ENCODE measurements around the gene CCDC85B. TPM values are rescaled to one million over a fixed set of nuclear protein-coding genes. Genes with fewer than 3 reads are reported as not detected.
"Not testable (repeated sequence)": the region's sequence is repeated elsewhere in the genome, so short reads cannot be mapped to it uniquely, and the experiment has no call there.

The CCDC85B gene
- total RNA-seq, 6 experiments from 2014 or later = 4.9 to 19.2 (median 6.6) TPM

DNA sequence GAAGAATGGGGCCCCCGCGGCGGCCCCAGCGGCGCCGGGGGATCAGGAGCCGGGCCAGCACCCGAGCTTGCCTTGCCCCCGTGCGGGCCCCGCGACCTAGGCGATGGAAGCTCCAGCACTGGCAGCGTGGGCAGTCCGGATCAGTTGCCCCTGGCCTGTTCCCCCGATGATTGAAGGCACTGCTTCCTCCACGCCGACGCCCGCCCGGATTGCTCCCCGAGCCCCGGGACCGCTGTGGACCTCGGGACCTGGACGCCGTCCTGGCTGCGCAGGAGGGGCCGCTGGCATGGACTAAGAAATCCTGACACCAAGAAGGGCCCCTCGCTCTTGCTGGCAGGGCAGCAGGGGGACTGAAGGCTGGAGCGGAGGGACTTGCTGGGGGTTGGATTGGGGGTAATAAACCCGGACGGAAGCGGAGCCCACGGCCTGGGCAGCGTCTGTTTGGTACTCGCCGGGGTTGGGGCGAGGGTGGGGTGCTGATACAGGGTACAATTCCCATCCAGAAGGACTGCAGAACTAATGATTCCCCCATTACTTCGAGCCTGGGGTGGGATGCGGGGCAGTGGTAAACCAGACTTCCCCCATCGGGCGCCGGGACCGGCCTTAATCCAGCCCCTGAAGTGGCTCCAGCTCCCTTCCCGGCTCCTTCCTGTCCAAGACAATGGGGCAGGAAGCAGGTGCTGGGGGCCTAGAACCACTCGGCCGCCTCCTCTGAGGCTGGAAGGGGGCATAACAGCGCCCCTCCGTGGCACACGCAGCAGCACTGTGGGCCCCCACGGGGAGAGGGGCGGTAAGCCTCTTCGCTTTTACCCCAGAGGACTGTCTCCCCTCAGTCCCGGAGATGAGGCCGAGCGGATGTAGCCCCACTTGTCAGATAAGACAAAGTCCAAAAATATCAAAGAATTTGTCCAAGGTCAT lies 1.0 kb downstream of the CCDC85B start:
- DNase-seq (peak in 1 of 3 donors; percentile 65), ATAC-seq (peak in 1 of 4 donors; percentile 1)
- TF ChIP-seq, protein P1, sequence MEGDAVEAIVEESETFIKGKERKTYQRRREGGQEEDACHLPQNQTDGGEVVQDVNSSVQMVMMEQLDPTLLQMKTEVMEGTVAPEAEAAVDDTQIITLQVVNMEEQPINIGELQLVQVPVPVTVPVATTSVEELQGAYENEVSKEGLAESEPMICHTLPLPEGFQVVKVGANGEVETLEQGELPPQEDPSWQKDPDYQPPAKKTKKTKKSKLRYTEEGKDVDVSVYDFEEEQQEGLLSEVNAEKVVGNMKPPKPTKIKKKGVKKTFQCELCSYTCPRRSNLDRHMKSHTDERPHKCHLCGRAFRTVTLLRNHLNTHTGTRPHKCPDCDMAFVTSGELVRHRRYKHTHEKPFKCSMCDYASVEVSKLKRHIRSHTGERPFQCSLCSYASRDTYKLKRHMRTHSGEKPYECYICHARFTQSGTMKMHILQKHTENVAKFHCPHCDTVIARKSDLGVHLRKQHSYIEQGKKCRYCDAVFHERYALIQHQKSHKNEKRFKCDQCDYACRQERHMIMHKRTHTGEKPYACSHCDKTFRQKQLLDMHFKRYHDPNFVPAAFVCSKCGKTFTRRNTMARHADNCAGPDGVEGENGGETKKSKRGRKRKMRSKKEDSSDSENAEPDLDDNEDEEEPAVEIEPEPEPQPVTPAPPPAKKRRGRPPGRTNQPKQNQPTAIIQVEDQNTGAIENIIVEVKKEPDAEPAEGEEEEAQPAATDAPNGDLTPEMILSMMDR (IDR thresholded peaks at IDR 0.05) = peak in 1 of 4 donors; percentile 24
- TF ChIP-seq POLR2A (IDR thresholded peaks at IDR 0.05) = peak; percentile 13
- intact Hi-C loops (cut with DNase I) = no loop called here
- no peaks in the 10 kb centered on the region for H3K9me3 ChIP-seq
- peak overlapping the region; percentile 58 to 67 (median 66) for H3K4me3 ChIP-seq
- H3K36me3 ChIP-seq = no peaks in the 10 kb centered on the region
- WGBS (ENCODE audit: insufficient coverage, low coverage, low lambda C conversion rate, missing lambda C conversion rate) = 10% methylated on average over 21 of the region's 57 CpGs
- peaks cover 0 to 32% (median 8%) of the 10 kb centered on the region in 4 donors for H3K4me1 ChIP-seq
- H3K27me3 ChIP-seq = no peaks in the 10 kb centered on the region
- peak overlapping the region; percentile 62 to 89 (median 88) for H3K27ac ChIP-seq

DNA sequence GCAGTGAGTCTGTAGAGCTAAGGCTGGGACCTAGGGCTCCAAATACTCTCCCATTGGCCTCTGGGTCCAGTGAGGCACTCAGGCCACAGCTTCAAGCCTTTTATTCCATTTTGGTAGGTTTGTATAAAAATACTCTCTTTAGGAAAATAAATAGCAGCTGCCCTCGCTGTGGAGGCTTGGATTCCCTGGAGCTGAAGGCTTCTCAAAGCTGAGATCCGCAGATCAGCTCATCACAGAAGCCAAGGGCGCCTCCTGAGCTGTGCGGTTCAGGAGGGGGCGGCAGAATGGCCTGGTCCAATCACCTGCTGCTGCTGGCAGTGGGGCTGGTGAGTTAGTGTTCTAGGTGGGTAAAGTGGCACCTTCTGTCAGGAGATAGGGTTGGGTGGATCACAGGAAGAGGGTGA lies 1.7 kb downstream of the CCDC85B start:
- H3K9me3 ChIP-seq; intact Hi-C loops (cut with DNase I); H3K27me3 ChIP-seq; H3K36me3 ChIP-seq; ATAC-seq; DNase-seq: not testable (repeated sequence)
- WGBS (ENCODE audit: insufficient coverage, low coverage, low lambda C conversion rate, missing lambda C conversion rate) = no CpG with 5 or more reads among the region's 5 CpGs
- H3K4me1 ChIP-seq = peaks cover 0 to 32% (median 8%) of the 10 kb centered on the region in 4 donors
- peak overlapping the region; percentile 58 to 67 (median 66) for H3K4me3 ChIP-seq
- H3K27ac ChIP-seq = peak overlapping the region; percentile 62 to 89 (median 88)

DNA sequence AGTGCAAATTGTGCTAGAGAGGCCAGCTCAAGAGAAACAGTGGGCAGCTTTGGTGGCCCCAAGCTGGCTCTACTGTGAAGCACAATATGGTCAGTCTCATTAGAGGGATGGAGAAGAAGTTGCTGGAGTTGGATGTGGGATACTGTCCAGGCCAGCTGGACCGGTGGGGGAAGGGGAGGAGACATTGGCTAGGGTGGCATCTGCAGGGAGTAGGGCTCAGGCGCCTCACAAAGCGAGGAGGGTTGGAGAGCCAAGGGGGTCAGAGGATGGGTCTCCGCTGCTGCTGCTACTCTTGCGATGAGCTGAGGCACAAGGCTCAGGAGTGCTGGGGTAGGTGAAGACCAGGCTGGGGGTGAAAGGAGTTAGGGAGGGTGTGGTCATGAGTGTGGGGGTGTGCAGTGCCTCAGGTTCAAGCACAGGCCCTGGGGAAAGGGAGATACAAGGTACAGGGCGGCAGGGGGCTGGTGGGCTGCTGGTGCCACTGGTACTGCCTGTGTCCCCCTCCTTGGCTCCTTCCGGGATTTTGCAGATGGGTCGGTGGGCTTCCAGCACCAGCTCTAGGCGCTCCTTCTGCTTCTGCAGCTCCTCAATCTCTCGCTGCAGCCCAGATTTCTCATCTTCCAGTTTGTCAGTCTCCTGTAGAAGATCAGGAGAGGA lies 2.3 kb downstream of the CCDC85B start:
- Histone ChIP-seq H3K27me3 (no peaks in the 10 kb centered on the region), H3K9me3 (no peaks in the 10 kb centered on the region), H3K36me3 (no peaks in the 10 kb centered on the region), H3K4me1 (peaks cover 0 to 26% (median 6%) of the 10 kb centered on the region in 4 donors), H3K4me3 (peak overlapping the region in 1 of 3 donors; percentile 58), H3K27ac (peak overlapping the region in 2 of 3 donors; percentile 88 to 89)
- 67% methylated on average over 6 of the region's 10 CpGs for WGBS (ENCODE audit: insufficient coverage, low coverage, low lambda C conversion rate, missing lambda C conversion rate)
- DNase-seq (no peak), ATAC-seq (no peak)
- TF ChIP-seq, protein P1 (IDR thresholded peaks at IDR 0.05) = no peak
- TF ChIP-seq POLR2A (IDR thresholded peaks at IDR 0.05) = no peak
- intact Hi-C loops (cut with DNase I) = no loop called here

DNA sequence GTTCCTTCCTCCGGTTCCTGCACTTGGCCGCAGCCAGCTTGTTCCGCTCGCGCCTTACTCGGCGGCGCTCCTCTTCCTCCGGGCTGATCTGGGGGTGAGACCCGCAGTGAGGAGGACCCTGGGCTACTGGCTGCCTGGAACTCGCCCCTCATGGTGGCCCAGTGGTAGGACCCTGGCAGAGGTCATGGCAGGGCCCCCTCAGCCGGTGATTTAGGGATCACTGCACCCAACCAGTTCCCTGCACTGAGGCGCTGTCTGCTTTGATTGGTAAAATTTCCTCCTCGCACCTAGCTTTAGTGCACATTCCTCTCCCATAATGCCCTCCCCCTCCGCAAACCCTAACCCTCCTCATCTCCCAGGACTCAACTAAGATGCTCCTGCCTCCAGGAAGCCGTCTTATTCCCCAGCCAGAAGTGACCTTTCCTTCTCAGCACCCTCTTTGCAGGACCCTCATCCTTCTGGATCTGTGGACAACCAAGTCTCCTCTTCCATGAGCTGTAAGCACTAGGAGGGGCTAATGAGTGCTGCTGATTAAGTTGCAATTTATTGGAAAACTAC lies 3.6 kb downstream of the CCDC85B start:
- ATAC-seq (peak; percentile 11 to 25 (median 15)), DNase-seq (peak in 2 of 3 donors; percentile 69 to 76)
- TF ChIP-seq, protein P1 (IDR thresholded peaks at IDR 0.05) = no peak
- no peak for TF ChIP-seq POLR2A (IDR thresholded peaks at IDR 0.05)
- Histone ChIP-seq H3K27ac (peak overlapping the region; percentile 51 to 84 (median 72)), H3K9me3 (no peaks in the 10 kb centered on the region), H3K4me3 (peak overlapping the region in 1 of 3 donors; percentile 19), H3K27me3 (no peaks in the 10 kb centered on the region), H3K36me3 (no peaks in the 10 kb centered on the region), H3K4me1 (peaks cover 0 to 21% (median 3%) of the 10 kb centered on the region in 4 donors)
- intact Hi-C loops (cut with DNase I) = no loop called here
- WGBS (ENCODE audit: insufficient coverage, low coverage, low lambda C conversion rate, missing lambda C conversion rate) = 71% methylated on average over 3 of the region's 16 CpGs

Data from right lobe of liver (tissue), 6 donors.